Peyer's patch (tissue), 4 donors: ENCODE measurements around the gene TM2D1.

Experiments used
- CTCF ChIP-seq, 6 experiments: fragments of 450-650 bp in 4 of 6; fragments of 200-600 bp in 2 of 6; sonication (generic) in 1 of 6; IDR thresholded peaks; one replicate each; pipeline ENCODE4 v1.5.1; 2017 to 2019; ENCODE audit warnings: antibody characterized with exemption in 6 of 6, mild to moderate bottlenecking in 3 of 6, moderate library complexity in 1 of 6
- POLR2A ChIP-seq, 2 donors: fragments of 450-650 bp; IDR thresholded peaks; one replicate each; pipeline ENCODE4 v1.5.1; 2017; ENCODE audit warnings: antibody characterized with exemption in 2 of 2, mild to moderate bottlenecking in 2 of 2, moderate library complexity in 2 of 2

- TF ChIP-seq POLR2A (IDR thresholded peaks at IDR 0.05) (no peak), CTCF (IDR thresholded peaks at IDR 0.05) (no peak)
Observed at GRCh38 chr1:61639608-61640336, 85.2 kb downstream of the TM2D1 start.
